ENCODE measurements around the gene HIPK1.
"Not testable (repeated sequence)": the region's sequence is repeated elsewhere in the genome, so short reads cannot be mapped to it uniquely, and the experiment has no call there.

Gene HIPK1

GRCh38 chr1:114008993-114009392, 79.9 kb downstream of the HIPK1 start:
- H3K4me1 Mint-ChIP-seq = no peaks in the 10 kb centered on the region
- CTCF ChIA-PET = interaction anchor here (0.5 to 1.8 kb wide), 2 partner anchors 31 to 296 kb away, joined by 3 to 4 read pairs; no protein-coding TSS in a partner anchor
- H3K4me3 Mint-ChIP-seq = no peak overlapping the region
- no peak overlapping the region for H3K27ac Mint-ChIP-seq
- H3K9me3 Mint-ChIP-seq = peaks cover 3% of the 10 kb centered on the region
- peaks cover 22% of the 10 kb centered on the region for H3K27me3 Mint-ChIP-seq
- H3K36me3 Mint-ChIP-seq = no peaks in the 10 kb centered on the region
- DNase-seq = no peak

GRCh38 chr1:114009393-114009792, 80.3 kb downstream of the HIPK1 start:
- peaks cover 22% of the 10 kb centered on the region for H3K27me3 Mint-ChIP-seq
- no peaks in the 10 kb centered on the region for H3K36me3 Mint-ChIP-seq
- no peaks in the 10 kb centered on the region for H3K4me1 Mint-ChIP-seq
- no peak for DNase-seq
- H3K4me3 Mint-ChIP-seq = no peak overlapping the region
- peaks cover 3% of the 10 kb centered on the region for H3K9me3 Mint-ChIP-seq
- CTCF ChIA-PET = interaction anchor here (0.5 to 1.8 kb wide), 2 partner anchors 31 to 296 kb away, joined by 3 to 4 read pairs; no protein-coding TSS in a partner anchor
- H3K27ac Mint-ChIP-seq = no peak overlapping the region

- Mint-ChIP-seq H3K27ac (no peak overlapping the region), H3K27me3 (peaks cover 26% of the 10 kb centered on the region), H3K9me3 (no peaks in the 10 kb centered on the region), H3K4me1 (no peaks in the 10 kb centered on the region), H3K4me3 (no peak overlapping the region), H3K36me3 (no peaks in the 10 kb centered on the region)
- CTCF ChIA-PET = no interaction called here
- no peak for DNase-seq
Observed at GRCh38 chr1:114010433-114011184, 81.5 kb downstream of the HIPK1 start.

GRCh38 chr1:114011796-114012195, 82.7 kb downstream of the HIPK1 start:
- no peaks in the 10 kb centered on the region for H3K9me3 Mint-ChIP-seq
- H3K27me3 Mint-ChIP-seq = peaks cover 26% of the 10 kb centered on the region
- CTCF ChIA-PET = no interaction called here
- no peaks in the 10 kb centered on the region for H3K4me1 Mint-ChIP-seq
- H3K27ac Mint-ChIP-seq = no peak overlapping the region
- no peak for DNase-seq
- H3K4me3 Mint-ChIP-seq = no peak overlapping the region
- H3K36me3 Mint-ChIP-seq = no peaks in the 10 kb centered on the region

- Mint-ChIP-seq H3K9me3 (no peaks in the 10 kb centered on the region), H3K27ac (no peak overlapping the region), H3K36me3 (no peaks in the 10 kb centered on the region), H3K4me1 (no peaks in the 10 kb centered on the region), H3K4me3 (no peak overlapping the region), H3K27me3 (peaks cover 15% of the 10 kb centered on the region)
- DNase-seq = no peak
- CTCF ChIA-PET = no interaction called here
Observed at GRCh38 chr1:114015075-114015474, 86.0 kb downstream of the HIPK1 start.

GRCh38 chr1:114019724-114020123, 90.6 kb downstream of the HIPK1 start:
- H3K4me3 Mint-ChIP-seq, H3K36me3 Mint-ChIP-seq, H3K4me1 Mint-ChIP-seq, H3K9me3 Mint-ChIP-seq, H3K27ac Mint-ChIP-seq, CTCF ChIA-PET, H3K27me3 Mint-ChIP-seq, DNase-seq: not testable (repeated sequence)

GRCh38 chr1:114021665-114022099, 92.6 kb downstream of the HIPK1 start:
- Mint-ChIP-seq H3K4me3 (no peak overlapping the region), H3K4me1 (no peaks in the 10 kb centered on the region), H3K27me3 (no peaks in the 10 kb centered on the region), H3K27ac (no peak overlapping the region), H3K9me3 (no peaks in the 10 kb centered on the region), H3K36me3 (no peaks in the 10 kb centered on the region)
- CTCF ChIA-PET = no interaction called here
- no peak for DNase-seq

- H3K4me3 Mint-ChIP-seq = no peak overlapping the region
Observed at GRCh38 chr1:114022877-114023276, 93.8 kb downstream of the HIPK1 start.

GRCh38 chr1:114023377-114023776, 94.3 kb downstream of the HIPK1 start:
- DNase-seq = no peak
- H3K9me3 Mint-ChIP-seq = no peaks in the 10 kb centered on the region
- no peaks in the 10 kb centered on the region for H3K27me3 Mint-ChIP-seq
- H3K4me3 Mint-ChIP-seq = no peak overlapping the region
- no peaks in the 10 kb centered on the region for H3K36me3 Mint-ChIP-seq
- CTCF ChIA-PET = no interaction called here
- no peak overlapping the region for H3K27ac Mint-ChIP-seq
- no peaks in the 10 kb centered on the region for H3K4me1 Mint-ChIP-seq

More at GRCh38 chr1:114022877-114023276, 93.8 kb downstream of the HIPK1 start:
- Mint-ChIP-seq H3K27ac (no peak overlapping the region), H3K27me3 (no peaks in the 10 kb centered on the region), H3K9me3 (no peaks in the 10 kb centered on the region), H3K36me3 (no peaks in the 10 kb centered on the region), H3K4me1 (no peaks in the 10 kb centered on the region)
- CTCF ChIA-PET = no interaction called here
- DNase-seq = no peak

GRCh38 chr1:114024049-114024448, 94.9 kb downstream of the HIPK1 start:
- no peaks in the 10 kb centered on the region for H3K9me3 Mint-ChIP-seq
- CTCF ChIA-PET = no interaction called here

GRCh38 chr1:114025609-114026401, 96.7 kb downstream of the HIPK1 start:
- no peak for DNase-seq
- Mint-ChIP-seq H3K4me3 (no peak overlapping the region), H3K27me3 (no peaks in the 10 kb centered on the region), H3K9me3 (no peaks in the 10 kb centered on the region), H3K27ac (no peak overlapping the region), H3K4me1 (no peaks in the 10 kb centered on the region), H3K36me3 (no peaks in the 10 kb centered on the region)
- CTCF ChIA-PET = interaction anchor here (0.6 kb wide), 1 partner anchor 188 kb away, joined by 3 read pairs; no protein-coding TSS in a partner anchor

More at GRCh38 chr1:114024049-114024448, 94.9 kb downstream of the HIPK1 start:
- Mint-ChIP-seq H3K4me3 (no peak overlapping the region), H3K4me1 (no peaks in the 10 kb centered on the region), H3K27me3 (no peaks in the 10 kb centered on the region), H3K36me3 (no peaks in the 10 kb centered on the region), H3K27ac (no peak overlapping the region)
- no peak for DNase-seq

- CTCF ChIA-PET = interaction anchor here (0.6 kb wide), 1 partner anchor 187 kb away, joined by 3 read pairs; no protein-coding TSS in a partner anchor
- H3K4me1 Mint-ChIP-seq = no peaks in the 10 kb centered on the region
- H3K27ac Mint-ChIP-seq = no peak overlapping the region
- no peak for DNase-seq
- H3K9me3 Mint-ChIP-seq = no peaks in the 10 kb centered on the region
- no peaks in the 10 kb centered on the region for H3K27me3 Mint-ChIP-seq
- no peak overlapping the region for H3K4me3 Mint-ChIP-seq
- H3K36me3 Mint-ChIP-seq = no peaks in the 10 kb centered on the region
Observed at GRCh38 chr1:114026797-114027196, 97.7 kb downstream of the HIPK1 start.

All from activated naive CD4-positive, alpha-beta T cell treated with anti-CD3 and anti-CD28 coated beads, Interleukin-2, amount 10 ng/mL, durations not matched to agents 7 days and 5 days (primary cell).